ENCODE results near the gene KCTD1. TPM values are rescaled to one million over a fixed set of nuclear protein-coding genes. Genes with fewer than 3 reads are reported as not detected.

Gene KCTD1
- total RNA-seq, 2 donors from 2014 or later, result 12.3 to 15.6 TPM

DNA sequence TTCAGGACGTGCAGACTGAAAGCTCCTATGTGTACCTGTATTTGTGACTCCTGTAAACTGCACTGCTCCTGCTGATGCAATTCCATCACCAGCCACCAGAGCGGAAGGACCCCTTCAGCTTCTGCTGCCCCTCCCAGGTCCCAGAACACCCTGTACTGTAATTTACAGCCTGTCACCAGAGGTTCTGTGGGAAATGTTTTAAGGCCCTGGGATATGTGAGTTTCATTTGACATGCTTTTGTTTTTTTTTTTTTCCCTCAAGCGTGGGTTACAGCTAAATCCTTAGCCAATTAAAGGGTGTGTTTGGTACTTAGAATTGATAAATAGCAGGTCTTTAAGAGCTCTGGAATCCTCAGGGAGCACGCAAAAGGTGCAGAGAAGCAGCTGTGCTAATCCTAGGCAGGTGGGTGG lies 79.4 kb downstream of the KCTD1 start:
- peak; percentile 56 for ATAC-seq
- DNase-seq, result peak in 1 of 2 donors; percentile 15
- intact Hi-C loops (cut with DNase I, micrococcal nuclease), result no loop called here

DNA sequence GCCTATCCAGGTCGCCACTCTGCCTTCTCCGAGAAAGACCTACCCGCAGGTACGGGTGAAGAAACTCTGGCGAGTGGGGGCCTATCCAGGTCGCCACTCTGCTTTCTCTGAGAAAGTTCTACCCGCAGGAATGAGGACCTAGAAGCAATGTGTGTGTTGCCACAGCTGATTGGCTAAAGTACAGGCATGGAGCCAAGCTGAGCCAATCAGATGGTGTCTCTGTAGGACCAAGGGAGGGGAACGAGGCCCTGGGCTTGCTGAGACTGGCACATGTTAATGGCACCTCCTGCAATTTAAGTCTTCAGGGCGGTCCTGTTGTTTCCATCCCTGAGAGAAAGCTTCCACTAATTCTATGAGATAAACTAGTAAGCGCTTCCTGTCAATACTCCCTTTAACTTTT lies 82.3 kb downstream of the KCTD1 start:
- intact Hi-C loops (cut with DNase I, micrococcal nuclease), result no loop called here
- ATAC-seq (no peak), DNase-seq (no peak)

DNA sequence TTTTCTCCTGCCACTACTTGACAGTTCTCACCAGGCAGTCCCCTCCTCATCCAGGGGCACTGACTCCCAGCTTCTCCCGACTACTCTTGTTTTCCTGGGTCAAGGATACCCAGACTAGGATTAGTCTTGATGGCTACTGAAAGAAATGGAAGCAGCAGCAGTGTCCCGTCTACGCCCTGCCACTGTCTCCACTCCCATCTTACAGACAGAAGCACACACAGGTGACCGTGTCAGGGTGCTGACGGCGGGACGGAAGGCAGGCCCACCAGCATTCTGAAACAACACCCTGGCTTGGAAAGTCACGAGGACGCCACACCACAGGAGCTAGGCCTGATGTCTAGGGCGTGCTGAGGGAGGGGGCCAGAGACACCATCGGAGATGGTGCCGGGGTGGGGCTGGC lies 82.9 kb downstream of the KCTD1 start:
- no peak for DNase-seq
- no peak for ATAC-seq
- intact Hi-C loops (cut with DNase I, micrococcal nuclease), result no loop called here

DNA sequence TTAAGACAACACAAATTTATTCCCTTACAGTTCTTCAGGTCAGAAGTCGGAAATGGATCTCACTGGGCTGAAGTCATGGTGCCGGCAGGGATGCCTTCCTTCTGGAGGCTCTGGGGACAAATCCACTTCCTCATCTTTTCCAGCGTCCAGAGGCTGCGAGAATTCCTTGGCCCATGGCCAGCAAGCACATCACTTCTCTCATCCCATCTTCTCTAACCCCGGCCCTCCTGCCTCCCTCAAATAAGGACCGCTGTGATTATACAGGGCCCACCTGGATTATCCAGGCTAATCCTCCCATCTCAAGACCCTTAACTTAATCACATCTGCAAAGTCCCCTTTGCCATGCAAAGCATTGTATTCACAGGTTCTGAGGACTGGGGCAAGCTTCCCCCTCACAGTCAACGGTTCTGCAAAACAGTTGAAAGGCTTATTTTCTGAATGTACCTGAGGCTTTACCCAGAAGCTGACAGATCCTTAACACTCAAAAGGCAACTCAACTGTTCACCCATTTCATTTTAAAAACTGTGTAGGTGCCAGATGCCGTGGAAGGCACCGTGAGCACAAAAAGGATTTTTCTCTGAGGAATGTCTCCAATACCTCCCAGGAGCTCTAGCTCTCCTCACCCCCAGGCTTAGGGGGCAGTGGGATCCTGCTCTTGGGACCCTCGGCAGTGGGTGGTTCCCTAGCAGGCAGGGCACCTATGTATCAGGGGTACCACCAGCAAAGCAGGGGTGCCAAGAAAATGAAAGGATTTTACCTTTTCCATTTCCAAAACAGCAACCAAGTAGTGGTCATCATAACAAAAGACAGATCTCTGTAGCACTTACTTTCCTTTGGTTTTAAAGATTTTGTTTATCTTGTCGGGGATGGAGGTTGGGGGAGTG lies 84.0 kb downstream of the KCTD1 start:
- no peak for ATAC-seq
- intact Hi-C loops (cut with DNase I, micrococcal nuclease), result no loop called here
- no peak for DNase-seq

DNA sequence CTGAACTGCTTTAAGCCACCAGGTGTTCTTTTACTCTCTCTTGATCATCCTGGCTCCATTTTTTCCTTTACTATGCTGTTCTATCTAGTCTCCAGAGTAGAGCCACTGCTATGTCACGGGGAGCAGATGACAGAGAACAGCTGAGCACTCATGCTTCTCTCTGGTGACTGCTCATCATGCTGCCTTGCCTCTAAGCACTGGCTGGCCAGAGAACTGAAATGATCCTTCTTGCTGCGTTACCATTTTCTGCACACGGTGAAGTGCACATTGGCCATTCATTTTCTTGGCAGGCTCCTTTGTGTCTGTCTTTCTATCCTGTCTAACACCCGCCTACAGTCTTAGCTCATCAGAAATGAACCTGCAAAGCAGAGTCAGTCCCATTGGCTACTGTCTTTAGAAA lies 86.0 kb downstream of the KCTD1 start:
- intact Hi-C loops (cut with DNase I, micrococcal nuclease), result no loop called here
- ATAC-seq (no peak), DNase-seq (no peak)

DNA sequence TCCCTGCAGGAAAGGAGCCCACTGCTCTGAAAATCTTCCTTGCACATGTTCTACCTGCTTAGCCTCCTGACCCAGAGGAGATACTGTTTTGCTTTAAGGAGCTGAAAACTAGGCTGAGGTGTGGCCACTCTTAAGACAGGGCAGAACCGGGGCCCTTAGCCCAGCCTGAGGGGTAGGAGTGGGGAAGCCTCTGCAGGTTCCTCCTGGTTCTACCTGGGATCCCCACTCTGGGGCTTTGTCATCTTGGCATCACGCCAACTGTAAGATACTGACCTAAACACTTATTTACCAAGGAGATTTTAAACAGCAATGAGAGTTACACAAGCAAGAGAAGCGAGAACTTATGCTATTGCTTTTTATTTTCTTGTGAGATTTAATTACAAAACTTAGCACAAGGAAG lies 86.9 kb downstream of the KCTD1 start:
- intact Hi-C loops (cut with DNase I, micrococcal nuclease), result no loop called here
- ATAC-seq, result no peak
- no peak for DNase-seq

DNA sequence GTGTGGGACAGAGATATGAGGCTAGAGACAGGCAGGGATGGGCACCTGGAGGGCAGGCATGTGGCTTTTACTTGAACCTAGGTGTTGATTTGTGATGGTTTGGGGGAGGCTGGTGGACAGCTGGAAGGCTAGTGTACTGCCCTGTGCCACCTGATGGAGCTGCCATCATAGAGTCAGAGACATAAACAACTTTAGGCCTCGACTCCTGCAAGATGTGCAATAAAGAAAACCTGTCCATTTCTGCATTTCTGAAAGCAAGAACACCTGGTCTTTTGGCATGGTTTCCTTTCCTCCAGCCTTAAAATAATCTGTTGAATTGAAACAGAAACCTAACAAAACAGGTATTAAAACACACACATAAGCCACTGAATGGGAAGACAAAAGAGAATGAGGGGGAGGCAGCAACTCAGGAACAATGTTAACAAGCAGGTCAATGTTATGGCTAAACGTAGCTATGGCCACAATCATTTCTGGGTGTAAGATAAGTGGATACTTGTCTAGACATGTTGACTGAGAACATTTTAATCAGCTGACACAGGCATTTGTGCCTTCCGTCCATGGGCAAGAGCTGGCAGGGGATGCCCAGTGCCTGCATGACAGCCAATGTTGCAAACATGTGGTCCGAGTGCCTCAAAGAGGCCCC lies 87.8 kb downstream of the KCTD1 start:
- ATAC-seq, result peak; percentile 7
- no peak for DNase-seq
- intact Hi-C loops (cut with DNase I, micrococcal nuclease), result no loop called here

DNA sequence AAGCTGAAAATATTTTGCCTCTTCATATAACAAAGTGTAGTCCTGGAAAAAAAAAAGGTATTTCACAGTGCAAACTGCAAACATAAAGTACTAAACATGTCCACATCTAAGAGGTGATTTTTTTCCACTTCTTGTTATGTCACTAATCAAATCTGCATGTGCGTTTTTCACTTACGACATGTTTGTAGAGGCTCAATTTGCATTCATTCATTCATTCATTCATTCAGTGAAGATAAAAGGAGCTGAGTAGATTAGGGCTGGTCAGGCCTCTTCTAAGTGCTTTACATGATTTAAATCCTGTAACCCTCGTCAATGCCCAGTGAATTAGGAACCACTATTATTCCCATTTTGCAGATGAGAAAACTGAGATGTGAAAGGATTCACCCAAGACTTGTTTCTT lies 88.5 kb downstream of the KCTD1 start:
- ATAC-seq (no peak), DNase-seq (no peak)
- intact Hi-C loops (cut with DNase I, micrococcal nuclease), result no loop called here

DNA sequence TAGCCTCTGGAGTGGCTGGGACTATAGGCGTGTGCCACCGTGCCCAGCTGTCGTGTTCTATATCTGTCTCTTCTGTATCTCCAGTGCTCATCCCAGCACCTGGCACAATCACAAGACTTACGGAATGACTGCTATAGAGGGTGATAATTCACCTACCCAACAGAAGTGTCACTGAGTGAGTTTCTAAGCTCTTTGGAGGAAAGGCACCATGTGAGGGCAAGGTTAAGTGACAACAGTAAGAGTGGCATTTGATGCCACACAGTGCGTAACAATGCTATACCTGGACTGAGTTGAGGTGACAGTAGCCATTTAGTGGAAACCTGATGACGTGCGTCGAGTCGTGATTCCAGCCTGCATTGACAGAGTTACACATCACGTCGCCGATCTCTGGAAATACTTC lies 89.0 kb downstream of the KCTD1 start:
- no peak for ATAC-seq
- intact Hi-C loops (cut with DNase I, micrococcal nuclease), result no loop called here
- no peak for DNase-seq

DNA sequence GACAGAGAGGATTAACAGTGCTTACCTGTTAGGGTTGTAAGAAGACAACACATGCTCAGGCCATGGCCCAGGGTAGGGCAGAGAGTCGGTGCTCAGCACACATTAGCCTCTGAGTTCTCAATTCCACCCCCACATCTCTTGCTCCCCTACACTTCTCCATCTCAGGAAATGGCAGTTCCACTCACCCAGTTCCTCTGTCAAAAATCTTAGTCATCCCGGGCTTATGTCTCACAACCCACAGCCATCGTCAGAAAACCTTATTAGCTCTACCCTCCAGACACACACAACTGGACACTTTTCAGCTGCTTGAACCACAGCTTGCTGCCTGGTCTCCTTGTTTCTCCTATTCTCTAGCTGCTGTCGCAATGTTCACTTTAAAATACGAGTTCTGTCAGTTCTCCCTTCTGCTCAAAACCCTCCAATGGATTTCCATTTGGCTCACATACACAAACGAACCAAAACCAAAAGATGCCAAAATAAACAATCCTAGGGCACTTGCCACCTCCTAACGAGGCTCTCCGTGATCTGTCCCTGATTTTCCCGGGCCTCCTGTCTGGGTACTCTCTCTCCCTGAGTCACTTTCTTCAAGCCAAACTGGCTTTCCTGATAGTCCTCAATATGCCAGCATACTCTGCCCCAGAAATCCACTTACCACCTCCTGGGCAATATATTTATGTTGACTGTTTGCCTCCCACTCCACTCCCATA lies 89.7 kb downstream of the KCTD1 start:
- DNase-seq (no peak), ATAC-seq (no peak)
- intact Hi-C loops (cut with DNase I, micrococcal nuclease), result no loop called here

DNA sequence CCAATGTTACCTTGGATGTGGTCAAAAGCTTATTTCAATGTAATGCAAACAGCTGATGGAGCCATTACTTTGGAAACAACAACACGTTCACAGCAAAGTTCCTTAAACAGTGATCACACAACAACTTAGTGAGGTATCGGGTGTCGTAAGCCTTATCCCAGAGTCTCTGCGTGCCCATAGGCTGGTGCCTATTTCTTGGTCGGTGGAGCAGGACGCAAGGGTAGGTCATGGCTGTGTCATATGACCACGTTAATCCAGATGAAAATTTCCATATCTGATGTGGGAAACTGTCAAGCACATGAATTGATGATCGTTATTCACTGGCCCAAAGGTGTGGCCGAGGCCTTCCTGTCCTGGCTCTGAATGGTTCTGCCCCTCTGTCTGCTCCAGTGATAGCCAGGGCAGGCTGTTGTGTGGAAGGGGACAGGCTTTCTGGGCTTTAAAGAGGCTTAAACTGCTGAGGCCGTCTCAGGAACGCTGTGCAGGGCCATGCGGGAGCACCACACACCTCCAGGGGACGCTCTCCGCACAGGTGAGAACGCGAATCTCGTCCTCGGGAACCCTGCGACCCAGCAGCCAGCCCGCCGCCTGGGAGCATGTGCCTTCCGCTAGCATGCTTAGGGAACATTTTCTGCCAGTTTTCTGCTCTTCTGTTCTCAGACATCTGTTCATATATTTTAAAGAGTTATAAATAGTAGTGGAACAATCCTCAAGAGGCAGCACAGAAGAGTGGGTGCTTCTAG lies 90.6 kb downstream of the KCTD1 start:
- ATAC-seq (no peak), DNase-seq (no peak)
- intact Hi-C loops (cut with DNase I, micrococcal nuclease), result no loop called here

DNA sequence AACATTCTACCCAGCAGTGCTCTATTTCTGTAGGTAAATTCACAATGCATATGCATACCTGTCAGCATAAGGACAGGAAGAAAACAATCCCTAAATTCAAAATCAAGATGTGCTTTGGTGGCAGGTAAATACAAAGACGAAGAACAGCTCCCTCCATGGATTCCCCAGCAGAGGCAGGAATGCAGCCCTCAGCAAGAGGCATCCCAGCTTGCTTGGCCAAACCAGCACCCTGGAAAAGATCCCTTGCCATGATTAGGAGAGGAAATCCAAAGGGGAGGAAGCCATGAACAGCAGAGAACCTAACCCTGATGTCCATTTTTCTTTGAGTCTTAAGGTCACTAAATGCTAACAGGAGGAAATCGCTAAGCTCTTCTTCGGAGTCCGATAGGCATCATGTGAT lies 91.2 kb downstream of the KCTD1 start:
- intact Hi-C loops (cut with DNase I, micrococcal nuclease), result no loop called here

DNA sequence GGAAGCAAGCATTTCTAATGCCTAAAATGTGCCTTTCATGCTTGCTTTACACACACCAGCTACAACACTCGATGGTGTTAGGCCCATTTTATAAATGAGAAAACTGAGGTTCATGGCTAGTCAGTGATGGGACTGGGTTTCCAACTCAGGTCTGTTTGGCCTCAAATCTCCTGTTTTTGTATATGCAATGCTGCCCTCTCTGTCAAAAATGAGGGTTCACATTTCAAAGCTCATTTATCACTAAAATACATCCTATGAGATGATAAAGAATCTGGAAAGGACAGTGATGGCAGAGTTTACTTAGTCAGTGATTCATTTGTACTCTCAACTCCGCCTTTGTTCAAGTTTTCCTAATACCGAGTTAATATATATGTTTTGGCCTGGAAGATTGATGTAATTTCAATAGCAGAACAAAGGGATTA lies 92.3 kb downstream of the KCTD1 start:
- intact Hi-C loops (cut with DNase I, micrococcal nuclease), result no loop called here
- DNase-seq (no peak), ATAC-seq (no peak)

More for the DNA sequence above, 91.2 kb downstream of the KCTD1 start:
- no peak for DNase-seq
- ATAC-seq, result no peak

DNA sequence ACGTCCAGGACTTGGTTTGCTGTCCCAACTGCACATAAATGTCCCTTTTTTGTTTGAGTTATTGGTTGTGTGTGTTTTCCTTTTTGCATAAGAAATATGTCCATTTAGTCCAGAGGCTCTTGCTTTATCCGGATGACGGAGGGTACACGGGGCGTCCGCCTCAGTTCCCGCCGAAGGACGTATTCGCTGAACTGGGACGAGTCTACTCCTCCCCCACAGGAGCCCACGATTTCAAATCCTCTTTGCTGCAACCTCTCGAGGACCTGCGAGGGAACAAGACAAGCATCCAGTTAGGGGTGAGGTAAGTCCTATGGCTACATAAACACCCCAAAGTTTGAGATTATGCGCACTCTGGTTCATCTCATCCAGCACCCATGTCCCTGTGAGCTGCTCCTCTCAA lies 92.7 kb downstream of the KCTD1 start:
- DNase-seq, result no peak
- intact Hi-C loops (cut with DNase I, micrococcal nuclease), result no loop called here
- no peak for ATAC-seq

DNA sequence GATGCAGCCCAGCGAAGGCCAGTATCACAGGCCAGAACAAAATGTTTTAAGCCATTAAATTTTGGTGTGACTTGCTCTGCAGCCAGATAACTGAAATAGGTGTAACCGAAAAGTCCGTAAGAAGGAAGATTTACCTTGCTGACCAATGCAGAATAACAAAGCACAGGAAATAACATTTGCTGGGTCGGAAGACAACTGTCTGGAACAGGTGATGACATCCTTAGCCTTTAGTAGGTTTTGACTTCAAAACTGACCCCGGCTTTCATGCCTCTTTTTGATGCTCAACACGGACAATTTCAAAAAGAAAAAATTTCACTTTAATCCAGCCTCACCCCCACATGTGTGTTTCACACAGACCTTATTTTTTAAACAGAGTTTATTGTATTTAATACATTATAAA lies 93.7 kb downstream of the KCTD1 start:
- intact Hi-C loops (cut with DNase I, micrococcal nuclease), result no loop called here

DNA sequence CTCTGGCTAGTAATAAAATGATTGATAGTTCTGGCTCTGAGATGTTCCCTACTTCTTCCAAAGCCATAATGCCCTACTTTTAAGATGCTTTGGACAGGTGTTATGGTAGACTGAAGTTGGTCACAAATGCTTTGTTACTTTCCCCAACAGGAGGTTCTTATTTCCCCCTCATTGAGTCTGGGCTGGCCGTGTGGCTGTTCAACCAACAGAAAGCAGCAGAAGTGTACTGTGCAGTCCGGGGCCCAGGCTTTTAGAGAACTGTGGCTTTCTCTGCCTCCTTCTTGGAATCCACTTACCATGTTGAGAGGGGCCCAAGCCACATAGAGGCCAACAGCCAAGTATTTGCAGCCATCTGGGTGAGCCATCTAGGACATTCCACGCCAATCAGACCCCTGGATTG lies 94.2 kb downstream of the KCTD1 start:
- ATAC-seq (no peak), DNase-seq (no peak)
- intact Hi-C loops (cut with DNase I, micrococcal nuclease), result no loop called here

More for the DNA sequence above, 93.7 kb downstream of the KCTD1 start:
- no peak for DNase-seq
- no peak for ATAC-seq

DNA sequence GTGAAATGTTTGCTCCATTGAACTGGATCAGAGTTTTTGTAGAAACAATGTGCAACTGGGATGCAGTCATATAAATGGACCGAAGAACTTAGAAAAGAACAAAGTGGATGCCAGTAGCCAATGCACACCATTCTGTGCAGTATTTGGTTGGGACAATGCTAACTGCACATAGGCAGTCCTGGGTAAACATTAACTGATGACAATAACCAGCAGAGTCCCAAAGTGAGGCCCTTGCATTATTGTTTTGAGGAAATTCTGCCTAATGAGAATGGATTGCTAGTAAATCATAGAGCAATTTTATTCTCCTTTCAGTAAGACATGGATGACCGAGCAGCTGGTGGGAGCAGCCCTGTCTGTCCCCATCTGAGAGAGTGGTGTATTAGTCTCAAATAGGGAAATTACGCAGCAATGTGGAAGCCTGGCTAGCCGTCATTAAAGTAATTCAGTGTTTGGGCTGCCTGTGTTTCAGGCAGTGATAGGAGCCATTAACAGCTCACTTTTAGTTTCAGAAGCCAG lies 94.9 kb downstream of the KCTD1 start:
- DNase-seq (no peak), ATAC-seq (no peak)
- intact Hi-C loops (cut with DNase I, micrococcal nuclease), result no loop called here

DNA sequence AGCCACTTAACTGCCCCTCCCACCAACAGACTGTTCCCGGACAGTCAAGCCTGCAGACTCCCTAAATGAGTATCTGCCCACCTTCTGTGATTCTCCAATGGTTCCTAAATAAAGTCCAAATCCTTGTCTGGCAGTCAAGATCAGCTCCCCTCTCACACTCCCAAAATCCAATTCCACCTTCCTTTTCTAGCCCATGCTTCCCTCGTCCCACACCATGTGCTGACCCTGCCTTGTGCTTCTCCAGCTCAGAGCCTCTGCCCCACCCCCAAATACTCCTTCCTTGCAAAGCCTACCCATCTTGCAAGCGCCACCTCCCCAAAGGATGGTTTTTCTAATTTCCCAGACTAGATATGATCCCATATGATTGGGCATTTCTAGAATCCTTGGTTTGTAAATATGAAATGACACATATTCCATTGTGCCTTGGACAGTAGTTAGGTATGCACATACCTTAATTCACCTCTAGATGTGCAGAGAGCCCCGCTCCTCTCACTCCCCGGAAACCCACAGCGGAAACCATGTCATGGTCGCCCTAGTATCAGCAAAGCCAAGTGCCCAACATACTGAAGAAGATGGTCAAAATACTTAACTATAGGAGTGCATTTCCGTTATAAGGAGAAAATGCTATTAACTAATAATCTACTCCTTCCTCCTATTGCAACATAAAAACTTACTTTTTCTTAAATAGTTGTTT lies 97.2 kb downstream of the KCTD1 start:
- ATAC-seq (no peak), DNase-seq (no peak)
- intact Hi-C loops (cut with DNase I, micrococcal nuclease), result no loop called here

All from left colon (tissue), 2 donors.